ENCODE results near the gene CDH23.

CDH23 gene

DNA sequence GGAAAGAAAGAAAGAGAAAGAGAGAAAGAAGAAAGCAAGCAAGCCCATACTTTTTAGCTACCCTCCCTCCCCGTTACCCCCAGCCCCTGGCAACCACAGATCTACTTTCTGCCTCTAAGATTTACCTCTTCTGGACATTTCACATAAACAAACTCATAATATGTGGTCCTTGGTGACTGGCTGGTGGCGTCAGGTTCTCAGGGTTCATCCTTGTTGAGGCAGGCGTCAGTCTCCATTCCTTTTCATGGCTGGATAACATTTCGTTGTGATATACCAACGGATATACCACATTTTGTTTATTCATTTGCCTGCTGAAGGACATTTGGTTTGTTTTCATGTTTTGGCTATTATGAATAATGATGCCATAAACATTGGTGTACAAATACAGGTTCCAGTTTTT lies 30.5 kb downstream of the CDH23 start:
- H3K27ac ChIP-seq (ENCODE audit: low read length), result no peak overlapping the region
- no peaks in the 10 kb centered on the region for H3K4me1 ChIP-seq (ENCODE audit: insufficient read depth, low read length)
- no peak overlapping the region for H3K9ac ChIP-seq (ENCODE audit: low read depth, low read length)

DNA sequence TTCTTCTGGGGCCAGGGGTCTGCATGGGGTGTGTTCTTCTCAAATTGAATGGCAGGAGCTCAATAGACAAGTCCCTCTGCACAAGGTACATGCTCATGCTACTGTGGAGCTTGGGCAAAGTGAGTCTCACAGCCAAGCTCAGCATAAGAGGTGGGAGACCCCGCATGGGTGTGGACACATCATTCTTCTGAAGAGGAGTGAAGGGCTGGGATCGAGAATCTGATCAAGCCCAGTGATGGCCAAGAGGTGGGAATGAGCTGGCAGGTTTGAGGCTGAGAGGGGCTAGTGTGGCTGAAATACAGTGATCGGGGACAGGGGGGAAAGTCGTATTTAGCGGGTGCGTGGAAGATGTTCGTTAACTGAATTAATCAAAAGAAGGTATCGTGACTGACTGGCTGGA lies 32.6 kb downstream of the CDH23 start:
- Histone ChIP-seq H3K9ac (ENCODE audit: low read depth, low read length) (no peak overlapping the region), H3K9me3 (ENCODE audit: insufficient read depth, low read depth, low read length) (no peaks in the 10 kb centered on the region), H3K27me3 (ENCODE audit: insufficient read depth, low read length) (no peaks in the 10 kb centered on the region), H3K4me3 (ENCODE audit: low read length) (no peak overlapping the region), H3K27ac (ENCODE audit: low read length) (no peak overlapping the region), H3K4me1 (ENCODE audit: insufficient read depth, low read length) (no peaks in the 10 kb centered on the region), H3K36me3 (ENCODE audit: insufficient read depth, low read depth, low read length) (no peaks in the 10 kb centered on the region)

More for the DNA sequence above, 30.5 kb downstream of the CDH23 start:
- Histone ChIP-seq H3K4me3 (ENCODE audit: low read length) (no peak overlapping the region), H3K27me3 (ENCODE audit: insufficient read depth, low read length) (no peaks in the 10 kb centered on the region), H3K36me3 (ENCODE audit: insufficient read depth, low read depth, low read length) (no peaks in the 10 kb centered on the region), H3K9me3 (ENCODE audit: insufficient read depth, low read depth, low read length) (no peaks in the 10 kb centered on the region)

DNA sequence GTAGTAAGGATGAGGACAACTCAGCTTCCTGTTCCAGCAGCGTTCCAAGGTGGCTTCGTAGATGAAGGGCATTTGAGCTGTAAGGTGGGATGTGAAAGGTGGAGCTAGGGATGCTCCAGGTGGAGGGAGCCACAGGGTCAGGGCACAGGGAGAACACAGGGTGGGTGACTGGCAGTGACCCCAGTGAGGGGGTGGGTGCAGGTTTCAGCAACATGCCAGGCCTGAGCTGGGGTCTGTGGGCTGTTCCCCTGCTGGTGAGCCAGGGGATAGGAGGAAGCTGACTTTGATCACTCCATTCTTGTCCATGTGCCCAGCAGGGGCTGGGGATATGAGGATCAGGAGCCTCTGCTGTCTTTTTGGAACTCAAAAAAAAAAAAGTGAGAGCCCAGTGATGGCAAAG lies 33.2 kb downstream of the CDH23 start:
- Histone ChIP-seq H3K9ac (ENCODE audit: low read depth, low read length) (no peak overlapping the region), H3K4me1 (ENCODE audit: insufficient read depth, low read length) (no peaks in the 10 kb centered on the region), H3K27ac (ENCODE audit: low read length) (no peak overlapping the region), H3K36me3 (ENCODE audit: insufficient read depth, low read depth, low read length) (no peaks in the 10 kb centered on the region), H3K9me3 (ENCODE audit: insufficient read depth, low read depth, low read length) (no peaks in the 10 kb centered on the region), H3K27me3 (ENCODE audit: insufficient read depth, low read length) (no peaks in the 10 kb centered on the region), H3K4me3 (ENCODE audit: low read length) (no peak overlapping the region)

DNA sequence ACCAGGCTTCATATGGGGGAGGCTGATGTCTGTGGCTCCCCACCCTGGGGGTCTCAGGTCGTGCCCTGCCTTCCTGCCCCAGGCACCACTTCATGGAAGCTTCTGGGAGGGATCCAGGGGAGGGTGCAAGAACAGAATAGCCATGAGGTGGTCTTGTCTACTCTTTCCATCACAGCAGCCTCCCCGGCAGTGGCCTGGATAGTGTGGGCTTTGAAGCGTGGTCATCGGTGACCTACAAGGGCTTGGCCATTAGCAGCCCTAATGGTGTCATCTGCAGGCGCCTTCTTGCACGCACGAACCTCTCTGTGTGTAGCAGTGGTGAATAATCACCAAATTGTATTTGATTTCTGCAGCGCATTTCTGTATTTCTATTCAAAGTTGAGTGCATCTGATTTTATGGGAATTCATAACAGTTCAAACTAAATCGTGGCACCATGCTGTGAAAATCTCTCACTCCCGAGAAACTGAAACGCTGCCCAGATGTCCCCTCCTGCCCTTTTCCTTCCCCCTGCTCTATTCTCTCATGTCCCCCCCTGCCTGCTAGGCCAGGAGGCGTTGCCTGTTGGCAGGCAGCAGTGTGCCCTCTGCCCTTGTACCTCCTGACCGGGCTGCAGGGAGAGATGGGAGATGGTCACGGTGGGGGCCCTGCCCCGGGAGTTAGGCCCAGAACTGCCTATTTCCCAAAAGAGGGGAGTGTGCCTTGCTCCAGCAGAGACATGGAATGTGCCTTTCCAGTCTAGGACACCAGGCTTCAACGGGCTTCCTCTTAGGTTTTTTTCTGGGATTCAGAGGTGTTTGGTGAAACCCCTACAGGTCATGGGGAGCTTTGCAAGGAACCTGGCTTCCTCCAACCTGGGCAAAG lies 34.8 kb downstream of the CDH23 start:
- no peaks in the 10 kb centered on the region for H3K27me3 ChIP-seq (ENCODE audit: insufficient read depth, low read length)

DNA sequence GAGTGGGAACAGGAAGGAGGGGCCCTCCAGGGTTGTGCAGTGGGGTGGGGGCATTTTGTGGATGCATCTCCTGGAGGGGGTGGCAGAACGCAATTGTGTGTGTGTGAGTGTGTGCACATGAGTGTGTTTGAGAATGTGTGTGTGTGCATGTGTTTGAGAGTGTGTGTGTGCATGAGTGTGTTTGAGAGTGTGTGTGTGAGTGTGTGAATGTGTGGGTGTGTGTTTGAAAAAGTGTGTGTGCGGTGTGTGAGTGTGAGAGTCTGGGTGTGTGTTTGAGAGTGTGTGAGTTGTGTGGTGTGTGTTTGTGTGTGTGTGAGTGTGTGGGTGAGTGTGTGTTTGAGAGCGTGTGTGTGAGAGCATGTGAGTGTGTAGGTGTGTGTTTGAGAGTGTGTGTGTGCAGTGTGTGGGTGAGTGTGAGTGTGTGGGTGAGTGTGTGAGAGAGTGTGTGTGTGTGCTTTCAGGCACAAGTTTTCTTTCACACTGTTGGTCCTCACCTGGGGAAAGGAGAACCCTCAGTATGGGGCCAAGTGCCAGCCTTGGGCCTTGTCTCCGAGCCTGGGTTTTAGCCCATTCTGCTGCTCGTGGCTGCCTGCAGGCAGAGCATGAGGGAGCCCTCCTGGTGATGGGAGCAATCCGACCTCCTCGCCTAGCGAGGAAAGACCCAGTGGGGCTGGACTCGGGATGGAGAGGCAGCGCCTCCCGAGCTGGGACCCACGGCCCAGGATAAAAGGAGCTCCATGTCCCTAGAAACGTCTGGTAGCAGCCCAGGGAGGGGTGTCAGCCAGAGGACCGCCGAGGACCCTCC lies 35.6 kb downstream of the CDH23 start:
- Histone ChIP-seq H3K9me3 (ENCODE audit: insufficient read depth, low read depth, low read length) (no peaks in the 10 kb centered on the region), H3K4me3 (ENCODE audit: low read length) (no peak overlapping the region), H3K4me1 (ENCODE audit: insufficient read depth, low read length) (no peaks in the 10 kb centered on the region), H3K36me3 (ENCODE audit: insufficient read depth, low read depth, low read length) (no peaks in the 10 kb centered on the region), H3K27ac (ENCODE audit: low read length) (no peak overlapping the region), H3K9ac (ENCODE audit: low read depth, low read length) (no peak overlapping the region), H3K27me3 (ENCODE audit: insufficient read depth, low read length) (no peaks in the 10 kb centered on the region)

More for the DNA sequence above, 34.8 kb downstream of the CDH23 start:
- Histone ChIP-seq H3K9ac (ENCODE audit: low read depth, low read length) (no peak overlapping the region), H3K4me3 (ENCODE audit: low read length) (no peak overlapping the region), H3K9me3 (ENCODE audit: insufficient read depth, low read depth, low read length) (no peaks in the 10 kb centered on the region), H3K36me3 (ENCODE audit: insufficient read depth, low read depth, low read length) (no peaks in the 10 kb centered on the region), H3K4me1 (ENCODE audit: insufficient read depth, low read length) (no peaks in the 10 kb centered on the region), H3K27ac (ENCODE audit: low read length) (no peak overlapping the region)

DNA sequence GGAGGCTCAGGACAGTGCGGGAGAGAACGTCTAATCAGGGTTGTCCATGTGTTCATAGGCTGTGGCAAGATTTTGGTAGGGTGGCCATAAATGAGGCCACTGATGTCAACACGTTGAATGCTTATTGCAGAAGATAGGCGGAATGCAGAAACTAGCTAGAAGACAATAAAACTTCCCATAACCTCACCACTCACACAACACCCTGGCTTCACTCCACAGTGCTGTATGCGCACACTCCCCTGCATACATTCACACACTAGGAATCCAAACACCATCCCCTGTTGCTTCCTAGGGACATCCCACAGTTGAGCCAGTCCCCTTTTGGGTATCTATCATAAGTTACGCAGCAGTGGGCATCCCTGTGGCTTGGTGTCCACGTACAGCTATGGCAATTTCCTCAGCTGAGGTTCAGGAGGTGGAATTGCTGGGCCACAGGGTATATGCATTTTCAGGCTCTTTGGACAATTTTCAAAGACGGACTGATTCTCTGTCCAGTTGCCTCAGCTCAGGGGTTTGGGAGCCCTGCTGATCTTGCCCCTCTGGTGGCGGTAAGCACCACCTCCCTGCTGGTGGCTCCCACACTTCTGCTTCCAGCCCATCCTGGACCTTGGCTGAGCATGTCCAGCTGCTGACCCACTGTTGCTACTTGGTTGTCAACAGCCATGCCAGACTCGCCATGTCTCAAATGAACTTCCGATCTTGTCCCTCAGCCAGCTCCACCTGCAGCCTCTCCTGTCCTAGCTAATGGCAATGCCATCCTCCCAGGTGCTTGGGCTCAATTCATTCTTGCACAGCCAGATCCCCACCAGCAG lies 36.4 kb downstream of the CDH23 start:
- Histone ChIP-seq H3K36me3 (ENCODE audit: insufficient read depth, low read depth, low read length) (no peaks in the 10 kb centered on the region), H3K4me3 (ENCODE audit: low read length) (no peak overlapping the region), H3K27me3 (ENCODE audit: insufficient read depth, low read length) (no peaks in the 10 kb centered on the region), H3K4me1 (ENCODE audit: insufficient read depth, low read length) (peaks cover 3% of the 10 kb centered on the region; the same call in 1 of the 2 replicates), H3K9ac (ENCODE audit: low read depth, low read length) (no peak overlapping the region), H3K27ac (ENCODE audit: low read length) (no peak overlapping the region), H3K9me3 (ENCODE audit: insufficient read depth, low read depth, low read length) (no peaks in the 10 kb centered on the region)

DNA sequence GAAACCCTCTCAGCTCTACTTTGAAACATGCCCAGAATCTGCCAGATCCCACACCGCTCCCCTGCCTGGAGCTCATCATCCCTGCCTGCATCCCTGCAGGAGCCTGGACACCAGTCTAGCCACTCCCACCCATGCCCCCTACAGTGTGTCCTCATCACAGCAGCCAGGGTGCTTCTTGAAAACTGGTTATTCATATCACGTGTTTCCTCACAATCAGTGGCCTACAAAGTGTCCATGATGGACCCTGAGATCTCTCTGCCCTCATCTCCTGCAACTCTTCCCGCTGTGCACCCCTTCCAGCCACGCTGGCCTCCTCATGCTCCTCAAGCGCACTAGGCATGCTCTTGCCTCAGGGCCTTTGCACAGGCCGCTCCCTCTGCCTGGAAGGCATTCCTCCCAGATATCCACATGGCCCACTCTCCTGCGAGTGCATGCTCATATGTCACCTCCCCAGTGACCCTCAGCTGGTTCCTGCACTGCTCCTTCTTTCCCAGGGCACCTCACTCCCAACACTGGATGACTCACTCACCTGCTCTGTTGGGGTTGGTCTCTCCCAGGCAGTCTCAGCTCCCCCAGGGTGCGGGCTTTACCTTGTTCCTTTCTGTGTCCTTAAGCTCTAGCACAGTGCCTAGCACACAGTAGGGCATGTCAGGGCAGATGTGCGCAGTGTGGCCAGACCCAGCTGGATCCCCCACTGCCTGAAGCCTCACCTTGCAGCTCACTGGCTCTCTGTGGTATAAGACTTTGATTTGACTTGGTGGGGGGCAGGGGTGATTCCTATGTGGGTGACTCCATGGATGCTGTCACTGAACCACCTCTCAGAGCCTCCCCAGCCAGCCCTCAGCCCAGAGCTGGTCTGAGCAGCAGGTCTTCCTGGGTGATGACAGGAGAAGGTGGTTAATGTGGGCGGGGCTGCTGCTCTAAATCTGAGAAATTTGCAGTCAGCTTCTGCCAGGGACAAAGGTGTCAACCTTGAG lies 37.3 kb downstream of the CDH23 start:
- no peak overlapping the region for H3K27ac ChIP-seq (ENCODE audit: low read length)
- no peaks in the 10 kb centered on the region for H3K36me3 ChIP-seq (ENCODE audit: insufficient read depth, low read depth, low read length)
- no peaks in the 10 kb centered on the region for H3K27me3 ChIP-seq (ENCODE audit: insufficient read depth, low read length)
- H3K4me3 ChIP-seq (ENCODE audit: low read length), result no peak overlapping the region
- peaks cover 3% of the 10 kb centered on the region; the same call in 1 of the 2 replicates for H3K4me1 ChIP-seq (ENCODE audit: insufficient read depth, low read length)
- no peak overlapping the region for H3K9ac ChIP-seq (ENCODE audit: low read depth, low read length)
- H3K9me3 ChIP-seq (ENCODE audit: insufficient read depth, low read depth, low read length), result no peaks in the 10 kb centered on the region

DNA sequence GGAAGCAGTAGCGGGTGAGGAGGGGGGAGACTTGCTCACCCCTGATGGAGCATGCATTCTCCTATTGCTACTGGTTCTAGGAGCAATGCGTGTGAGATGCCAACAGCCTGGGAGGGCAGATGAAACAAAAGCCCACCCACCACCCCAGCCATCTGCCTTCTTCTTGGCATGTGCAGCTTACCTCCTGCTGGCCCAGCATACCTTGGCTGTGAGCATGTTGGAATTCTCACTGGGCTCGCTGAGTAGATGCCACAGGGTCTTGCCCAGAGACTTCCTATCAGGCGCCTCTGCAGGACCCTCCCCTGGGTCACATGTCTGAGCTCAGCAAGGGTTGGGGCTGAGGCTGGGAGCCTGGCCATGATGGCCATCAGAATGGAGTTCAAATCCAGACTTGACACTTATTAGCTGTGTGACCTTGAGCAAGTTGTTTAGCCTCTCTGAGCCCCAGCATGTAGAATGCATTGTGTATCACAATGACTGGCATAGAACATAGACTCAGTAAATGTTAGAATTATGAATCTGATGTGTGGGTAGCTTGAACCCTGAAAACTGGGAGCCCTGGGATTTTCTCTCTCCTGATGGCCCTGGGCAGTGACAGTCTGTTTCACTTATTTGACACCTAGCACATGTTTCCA lies 38.2 kb downstream of the CDH23 start:
- H3K9ac ChIP-seq (ENCODE audit: low read depth, low read length), result no peak overlapping the region
- H3K27ac ChIP-seq (ENCODE audit: low read length), result no peak overlapping the region
- H3K27me3 ChIP-seq (ENCODE audit: insufficient read depth, low read length), result no peaks in the 10 kb centered on the region
- H3K4me3 ChIP-seq (ENCODE audit: low read length), result no peak overlapping the region
- no peaks in the 10 kb centered on the region for H3K9me3 ChIP-seq (ENCODE audit: insufficient read depth, low read depth, low read length)
- H3K4me1 ChIP-seq (ENCODE audit: insufficient read depth, low read length), result peaks cover 3% of the 10 kb centered on the region; the same call in 1 of the 2 replicates
- no peaks in the 10 kb centered on the region for H3K36me3 ChIP-seq (ENCODE audit: insufficient read depth, low read depth, low read length)

DNA sequence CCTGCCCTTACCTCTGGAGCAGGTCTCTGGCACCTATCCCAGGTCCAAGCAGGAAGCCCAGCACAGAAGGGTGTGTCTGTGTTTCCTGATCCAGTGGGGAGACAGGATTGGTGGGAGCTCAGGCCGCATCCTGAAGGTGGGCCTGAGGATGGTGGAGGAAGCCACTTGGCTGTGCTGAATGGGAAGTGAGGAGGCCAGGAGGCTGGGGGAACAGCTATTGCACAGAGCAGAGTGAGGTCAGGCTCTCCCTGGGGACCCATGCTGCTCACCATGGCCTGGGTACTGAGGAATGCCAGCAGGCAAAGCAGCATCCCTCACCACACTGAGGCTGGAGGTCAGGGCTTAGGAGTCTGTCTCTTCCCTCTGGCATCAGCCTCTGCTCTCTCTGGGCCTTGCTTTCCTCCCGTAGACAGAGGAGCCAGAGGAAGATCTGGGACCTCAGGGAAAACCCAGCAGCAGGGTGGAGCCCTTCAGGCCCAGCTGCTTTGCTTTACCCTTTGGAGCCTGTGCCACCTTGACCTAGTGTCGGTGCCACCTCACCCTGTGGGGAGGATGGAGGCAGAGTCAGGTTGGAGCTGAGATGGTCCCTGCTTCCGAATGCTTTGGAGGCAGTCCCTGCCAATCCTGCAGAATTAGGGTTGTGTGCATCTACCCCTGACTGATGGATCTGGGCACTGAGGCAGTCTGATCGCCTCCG lies 39.0 kb downstream of the CDH23 start:
- Histone ChIP-seq H3K27ac (ENCODE audit: low read length) (no peak overlapping the region), H3K4me1 (ENCODE audit: insufficient read depth, low read length) (peaks cover 3% of the 10 kb centered on the region; the same call in 1 of the 2 replicates), H3K4me3 (ENCODE audit: low read length) (no peak overlapping the region), H3K36me3 (ENCODE audit: insufficient read depth, low read depth, low read length) (no peaks in the 10 kb centered on the region), H3K27me3 (ENCODE audit: insufficient read depth, low read length) (no peaks in the 10 kb centered on the region; the same call in 1 of the 2 replicates), H3K9me3 (ENCODE audit: insufficient read depth, low read depth, low read length) (no peaks in the 10 kb centered on the region), H3K9ac (ENCODE audit: low read depth, low read length) (no peak overlapping the region)

Data from iPS-20b (cell line).